Activated B cell treated with CpG ODN at 0.5 μM for 24 hours (primary cell): Measurements from ENCODE around the gene PFKL. TPM values are rescaled to one million over a fixed set of nuclear protein-coding genes. Genes with fewer than 3 reads are reported as not detected.

Experiments
- ATAC-seq: fragments of 200-7000 bp; cut with Tn5 transposase; one replicate; pipeline ENCODE4 v1.10.0; 2021; ENCODE audit warnings: low read depth, mild to moderate bottlenecking, moderate library complexity
- CTCF ChIA-PET: fragments of 350-600 bp; sonication (Branson Sonifier 250); formaldehyde crosslinking; loops from one replicate; lab custom pipeline; 2021; ENCODE audit warnings: antibody characterized with exemption; lab: Charles Lee
- POLR2A ChIA-PET: fragments of 350-600 bp; sonication (Branson Sonifier 250); formaldehyde crosslinking; loops from one replicate; lab custom pipeline; 2021; ENCODE audit warnings: antibody characterized with exemption; lab: Charles Lee
- DNase-seq: peaks from one replicate; pipeline ENCODE4 v3.0.0; 2022
- H3K27ac Mint-ChIP-seq: one replicate; pipeline ENCODE4 v1.8.0; 2020; ENCODE audit warnings: mixed read lengths
- H3K27me3 Mint-ChIP-seq: one replicate; pipeline ENCODE4 v1.8.0; 2021; ENCODE audit warnings: mixed read lengths
- H3K36me3 Mint-ChIP-seq: one replicate; pipeline ENCODE4 v1.8.0; 2021; ENCODE audit warnings: low read depth, mixed read lengths
- H3K4me1 Mint-ChIP-seq: one replicate; pipeline ENCODE4 v1.8.0; 2021; ENCODE audit warnings: mixed read lengths
- H3K4me3 Mint-ChIP-seq: one replicate; pipeline ENCODE4 v1.8.0; 2020; ENCODE audit warnings: mild to moderate bottlenecking, mixed read lengths
- H3K9me3 Mint-ChIP-seq: one replicate; pipeline ENCODE4 v1.8.0; 2020; ENCODE audit warnings: mixed read lengths
- intact Hi-C: fragments of 100-400 bp; cut with micrococcal nuclease; formaldehyde crosslinking; loops from one replicate; pipeline ENCODE4 v1.15.1; 2024
- total RNA-seq: library from RNA; stranded (reverse); gene quantifications from 2 replicates; pipeline ENCODE4 v1.2.3, GENCODE V29; 2022
- TF ChIP-seq, protein P1 (sequence below): fragments of 200-600 bp; IDR thresholded peaks from one replicate; pipeline ENCODE4 v1.8.0; 2022; ENCODE audit warnings: antibody characterized with exemption, mild to moderate bottlenecking

Gene PFKL
- total RNA-seq, 1 donor from 2014 or later: 174 TPM

DNA sequence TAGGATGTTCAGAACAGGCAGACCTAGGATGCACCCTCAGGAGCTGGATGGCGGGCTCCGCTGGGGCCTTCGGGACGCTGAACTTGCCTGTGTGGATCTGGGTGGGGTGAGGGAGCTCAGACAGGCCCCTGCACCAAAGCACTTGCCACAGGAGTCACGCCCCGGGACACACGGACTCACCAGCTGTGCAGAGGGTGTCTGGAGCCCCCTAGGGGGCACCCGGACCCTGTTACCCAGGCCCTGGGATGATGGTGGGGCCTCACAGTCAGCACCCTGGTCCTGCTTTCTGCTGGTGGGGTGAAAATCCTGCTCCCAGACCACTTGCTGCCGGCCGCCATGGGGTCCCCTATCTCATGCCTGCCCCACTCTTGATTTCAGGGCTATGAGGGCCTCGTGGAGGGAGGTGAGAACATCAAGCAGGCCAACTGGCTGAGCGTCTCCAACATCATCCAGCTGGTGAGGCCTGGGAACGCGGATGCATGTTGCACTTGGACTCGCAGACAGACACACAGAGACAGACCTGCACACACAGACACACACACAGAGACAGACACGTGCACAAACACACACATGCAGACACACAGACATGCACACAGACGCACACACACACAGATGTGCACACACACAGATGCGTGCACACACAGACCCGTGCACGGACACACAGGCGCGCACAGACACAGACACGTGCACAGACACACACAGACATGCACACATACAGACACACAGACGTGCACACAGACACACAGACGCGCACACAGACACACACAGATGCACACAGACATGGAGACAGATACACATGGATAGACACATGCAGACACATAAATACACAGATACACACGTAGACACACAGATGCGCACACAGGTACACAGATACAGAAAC is 11.0 kb downstream of the PFKL start:
- TF ChIP-seq, protein P1, sequence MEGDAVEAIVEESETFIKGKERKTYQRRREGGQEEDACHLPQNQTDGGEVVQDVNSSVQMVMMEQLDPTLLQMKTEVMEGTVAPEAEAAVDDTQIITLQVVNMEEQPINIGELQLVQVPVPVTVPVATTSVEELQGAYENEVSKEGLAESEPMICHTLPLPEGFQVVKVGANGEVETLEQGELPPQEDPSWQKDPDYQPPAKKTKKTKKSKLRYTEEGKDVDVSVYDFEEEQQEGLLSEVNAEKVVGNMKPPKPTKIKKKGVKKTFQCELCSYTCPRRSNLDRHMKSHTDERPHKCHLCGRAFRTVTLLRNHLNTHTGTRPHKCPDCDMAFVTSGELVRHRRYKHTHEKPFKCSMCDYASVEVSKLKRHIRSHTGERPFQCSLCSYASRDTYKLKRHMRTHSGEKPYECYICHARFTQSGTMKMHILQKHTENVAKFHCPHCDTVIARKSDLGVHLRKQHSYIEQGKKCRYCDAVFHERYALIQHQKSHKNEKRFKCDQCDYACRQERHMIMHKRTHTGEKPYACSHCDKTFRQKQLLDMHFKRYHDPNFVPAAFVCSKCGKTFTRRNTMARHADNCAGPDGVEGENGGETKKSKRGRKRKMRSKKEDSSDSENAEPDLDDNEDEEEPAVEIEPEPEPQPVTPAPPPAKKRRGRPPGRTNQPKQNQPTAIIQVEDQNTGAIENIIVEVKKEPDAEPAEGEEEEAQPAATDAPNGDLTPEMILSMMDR: no peak
- peak; percentile 49 for ATAC-seq
- intact Hi-C loops: no loop called here
- H3K9me3 Mint-ChIP-seq: no peaks in the 10 kb centered on the region
- no peak for DNase-seq
- peaks cover 56% of the 10 kb centered on the region for H3K36me3 Mint-ChIP-seq
- H3K27me3 Mint-ChIP-seq: no peaks in the 10 kb centered on the region
- POLR2A ChIA-PET: interaction anchor here (1.5 kb wide), 1 partner anchor 10 kb away, joined by 3 read pairs; no protein-coding TSS in a partner anchor
- H3K4me3 Mint-ChIP-seq: no peak overlapping the region
- CTCF ChIA-PET: interaction anchor here (0.6 kb wide), 1 partner anchor 82 kb away, joined by 3 read pairs; no protein-coding TSS in a partner anchor
- H3K27ac Mint-ChIP-seq: no peak overlapping the region
- H3K4me1 Mint-ChIP-seq: peaks cover 3% of the 10 kb centered on the region

DNA sequence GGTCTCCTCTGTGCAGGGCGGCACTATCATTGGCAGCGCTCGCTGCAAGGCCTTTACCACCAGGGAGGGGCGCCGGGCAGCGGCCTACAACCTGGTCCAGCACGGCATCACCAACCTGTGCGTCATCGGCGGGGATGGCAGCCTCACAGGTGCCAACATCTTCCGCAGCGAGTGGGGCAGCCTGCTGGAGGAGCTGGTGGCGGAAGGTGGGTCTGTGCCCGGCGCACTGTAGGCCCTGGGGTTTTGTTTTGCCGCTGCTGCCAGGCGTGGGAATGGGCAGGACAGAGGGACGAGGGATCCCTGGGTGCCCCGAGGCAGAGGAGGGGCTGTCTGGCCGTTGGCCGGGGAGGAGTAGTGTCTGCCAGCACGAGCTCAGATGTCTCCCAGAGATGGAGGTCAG is 12.2 kb downstream of the PFKL start:
- no peak overlapping the region for H3K4me3 Mint-ChIP-seq
- ATAC-seq (no peak), DNase-seq (no peak)
- no peaks in the 10 kb centered on the region for H3K27me3 Mint-ChIP-seq
- peaks cover 3% of the 10 kb centered on the region for H3K4me1 Mint-ChIP-seq
- H3K27ac Mint-ChIP-seq: no peak overlapping the region
- no peaks in the 10 kb centered on the region for H3K9me3 Mint-ChIP-seq
- TF ChIP-seq, protein P1: no peak
- CTCF ChIA-PET: no interaction called here
- POLR2A ChIA-PET: no interaction called here
- intact Hi-C loops: no loop called here
- H3K36me3 Mint-ChIP-seq: peaks cover 60% of the 10 kb centered on the region

DNA sequence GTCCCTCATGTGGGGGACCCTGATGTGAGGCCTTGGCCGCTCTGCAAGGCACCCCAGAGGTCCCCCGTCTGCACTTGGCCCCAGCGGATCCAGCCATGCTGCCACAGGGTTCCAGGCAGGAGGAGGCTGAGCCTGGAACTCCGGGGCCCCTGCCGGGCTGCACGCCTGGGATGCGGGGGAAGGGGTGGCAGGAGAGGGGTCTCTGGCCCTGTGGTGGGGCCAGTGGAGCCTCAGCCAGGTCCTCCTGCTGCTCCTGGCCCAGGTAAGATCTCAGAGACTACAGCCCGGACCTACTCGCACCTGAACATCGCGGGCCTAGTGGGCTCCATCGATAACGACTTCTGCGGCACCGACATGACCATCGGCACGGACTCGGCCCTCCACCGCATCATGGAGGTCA is 12.9 kb downstream of the PFKL start:
- Mint-ChIP-seq H3K27me3 (no peaks in the 10 kb centered on the region), H3K27ac (no peak overlapping the region), H3K36me3 (peaks cover 56% of the 10 kb centered on the region), H3K4me1 (peaks cover 3% of the 10 kb centered on the region), H3K9me3 (no peaks in the 10 kb centered on the region), H3K4me3 (no peak overlapping the region)
- intact Hi-C loops: no loop called here
- CTCF ChIA-PET: no interaction called here
- ATAC-seq (no peak), DNase-seq (no peak)
- POLR2A ChIA-PET: no interaction called here
- TF ChIP-seq, protein P1: no peak

DNA sequence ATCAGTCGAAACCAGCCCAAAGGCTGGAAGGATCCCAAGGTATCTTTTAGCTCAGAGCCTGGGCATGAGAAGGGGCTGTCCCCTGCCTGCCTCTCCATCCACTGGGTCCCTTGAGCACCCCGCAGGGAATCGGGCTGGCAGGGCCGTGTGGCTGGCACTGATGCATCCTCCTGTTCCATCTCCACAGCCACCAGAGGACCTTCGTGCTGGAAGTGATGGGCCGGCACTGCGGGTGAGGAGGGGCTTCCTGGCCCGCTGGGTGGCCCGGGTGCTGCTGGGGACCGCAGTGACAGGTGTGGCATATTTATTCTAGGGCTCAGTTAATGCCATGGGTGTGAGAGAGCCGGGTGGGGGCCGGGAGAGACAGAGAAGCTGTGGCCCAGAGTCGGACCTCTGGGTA is 13.6 kb downstream of the PFKL start:
- ATAC-seq (no peak), DNase-seq (no peak)
- intact Hi-C loops: no loop called here
- TF ChIP-seq, protein P1: no peak
- no peaks in the 10 kb centered on the region for H3K9me3 Mint-ChIP-seq
- no peaks in the 10 kb centered on the region for H3K27me3 Mint-ChIP-seq
- H3K36me3 Mint-ChIP-seq: peaks cover 54% of the 10 kb centered on the region
- ChIA-PET POLR2A (no interaction called here), CTCF (no interaction called here)
- H3K27ac Mint-ChIP-seq: no peak overlapping the region
- H3K4me3 Mint-ChIP-seq: no peak overlapping the region
- no peaks in the 10 kb centered on the region for H3K4me1 Mint-ChIP-seq

DNA sequence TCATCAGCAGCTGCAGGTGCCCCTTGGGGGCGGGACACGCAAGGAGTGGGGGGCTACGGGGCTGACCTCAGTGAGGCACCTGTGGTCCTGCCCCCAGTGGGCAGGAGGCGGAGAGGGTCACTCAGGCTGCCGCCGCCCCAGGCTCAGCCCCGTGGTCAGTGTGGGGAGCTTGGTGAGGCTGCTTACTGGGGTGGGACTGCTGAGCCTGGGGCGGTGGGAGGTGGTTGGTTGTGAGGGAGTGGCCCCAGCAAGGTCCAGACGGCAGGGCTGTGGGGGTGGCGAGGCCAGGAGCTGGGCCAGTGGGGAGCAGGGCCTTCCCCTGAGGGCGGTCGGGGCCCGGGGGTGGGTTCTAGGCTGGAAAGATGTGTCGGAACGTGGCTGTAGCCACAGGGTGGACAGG is 14.3 kb downstream of the PFKL start:
- H3K27ac Mint-ChIP-seq: no peak overlapping the region
- H3K27me3 Mint-ChIP-seq: no peaks in the 10 kb centered on the region
- H3K9me3 Mint-ChIP-seq: no peaks in the 10 kb centered on the region
- POLR2A ChIA-PET: no interaction called here
- TF ChIP-seq, protein P1: no peak
- DNase-seq: no peak
- H3K36me3 Mint-ChIP-seq: peaks cover 57% of the 10 kb centered on the region
- no peak overlapping the region for H3K4me3 Mint-ChIP-seq
- no peak for ATAC-seq
- intact Hi-C loops: no loop called here
- CTCF ChIA-PET: no interaction called here
- H3K4me1 Mint-ChIP-seq: no peaks in the 10 kb centered on the region
